Measurements from ENCODE around the gene HDGF. TPM values are rescaled to one million over a fixed set of nuclear protein-coding genes. Genes with fewer than 3 reads are reported as not detected.

HDGF gene
- total and polyA plus RNA-seq, 2 donors (not counting 1 experiment from before 2014, with no cell fraction given), result 99.1 to 138 TPM

DNA sequence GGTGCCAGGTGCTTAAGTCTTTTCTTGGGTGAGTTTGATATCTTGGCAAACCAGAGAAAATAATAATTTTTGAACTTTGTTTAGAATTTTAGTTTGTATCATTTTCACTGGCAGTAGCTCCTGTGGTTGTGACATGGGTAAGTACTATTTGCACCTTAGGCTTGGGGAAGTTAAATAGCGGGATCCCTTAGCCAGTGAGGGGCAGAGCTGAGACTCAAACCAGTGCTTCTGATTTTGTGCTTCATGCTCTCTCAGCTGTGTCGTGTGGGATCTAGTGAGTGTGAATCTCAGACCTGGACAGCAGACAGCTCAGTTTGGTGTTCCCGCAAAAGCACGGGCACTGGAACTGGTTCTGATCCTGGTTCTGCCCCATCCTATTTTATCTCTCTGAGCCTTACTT, 25.5 kb upstream of the HDGF start:
- peaks cover under 1% of the 10 kb centered on the region for H4K20me1 ChIP-seq (ENCODE audit: control insufficient read depth, extremely low read depth, insufficient read depth, low read length)
- peak overlapping the region; percentile 13 for H3K4me2 ChIP-seq (ENCODE audit: extremely low read depth, insufficient read depth, low read length)
- TF ChIP-seq EZH2 (IDR thresholded peaks at IDR 0.05; ENCODE audit: low read length, missing control alignments), result no peak
- TF ChIP-seq, protein P1, sequence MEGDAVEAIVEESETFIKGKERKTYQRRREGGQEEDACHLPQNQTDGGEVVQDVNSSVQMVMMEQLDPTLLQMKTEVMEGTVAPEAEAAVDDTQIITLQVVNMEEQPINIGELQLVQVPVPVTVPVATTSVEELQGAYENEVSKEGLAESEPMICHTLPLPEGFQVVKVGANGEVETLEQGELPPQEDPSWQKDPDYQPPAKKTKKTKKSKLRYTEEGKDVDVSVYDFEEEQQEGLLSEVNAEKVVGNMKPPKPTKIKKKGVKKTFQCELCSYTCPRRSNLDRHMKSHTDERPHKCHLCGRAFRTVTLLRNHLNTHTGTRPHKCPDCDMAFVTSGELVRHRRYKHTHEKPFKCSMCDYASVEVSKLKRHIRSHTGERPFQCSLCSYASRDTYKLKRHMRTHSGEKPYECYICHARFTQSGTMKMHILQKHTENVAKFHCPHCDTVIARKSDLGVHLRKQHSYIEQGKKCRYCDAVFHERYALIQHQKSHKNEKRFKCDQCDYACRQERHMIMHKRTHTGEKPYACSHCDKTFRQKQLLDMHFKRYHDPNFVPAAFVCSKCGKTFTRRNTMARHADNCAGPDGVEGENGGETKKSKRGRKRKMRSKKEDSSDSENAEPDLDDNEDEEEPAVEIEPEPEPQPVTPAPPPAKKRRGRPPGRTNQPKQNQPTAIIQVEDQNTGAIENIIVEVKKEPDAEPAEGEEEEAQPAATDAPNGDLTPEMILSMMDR (conservative IDR thresholded peaks at IDR 0.05 in 1 of 2, IDR thresholded peaks at IDR 0.05 in 1 of 2; ENCODE audit: low read depth in 1 of 2, low read length in 2 of 2), result no peak

DNA sequence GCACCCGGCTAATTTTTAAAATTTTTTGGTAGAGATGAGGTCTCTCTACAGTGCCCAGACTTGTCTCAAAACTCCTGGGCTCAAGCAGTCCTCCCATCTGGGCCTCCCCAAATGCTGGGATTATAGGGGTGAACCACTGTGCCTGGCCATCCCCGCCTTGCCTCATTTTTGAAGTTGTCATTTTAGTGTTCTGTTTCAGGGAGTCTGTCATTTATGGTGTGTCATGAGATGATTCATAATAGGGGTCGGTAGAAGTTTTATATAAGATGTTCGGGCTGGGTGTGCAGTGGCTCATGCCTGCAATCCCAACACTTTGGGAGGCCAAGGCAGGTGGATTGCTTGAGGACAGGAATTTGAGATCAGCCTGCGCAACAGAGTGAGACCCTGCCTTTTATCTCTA, 24.3 kb upstream of the HDGF start:
- no peak overlapping the region for H3K9ac ChIP-seq (ENCODE audit: insufficient read depth, low read length)
- no peaks in the 10 kb centered on the region for H3K27me3 ChIP-seq (ENCODE audit: control insufficient read depth, insufficient read depth, low read length)
- no peak for TF ChIP-seq EZH2 (IDR thresholded peaks at IDR 0.05; ENCODE audit: low read length, missing control alignments)
- TF ChIP-seq, protein P1 (conservative IDR thresholded peaks at IDR 0.05 in 1 of 2, IDR thresholded peaks at IDR 0.05 in 1 of 2; ENCODE audit: low read depth in 1 of 2, low read length in 2 of 2), result no peak
- no peak overlapping the region for H3K4me2 ChIP-seq (ENCODE audit: extremely low read depth, insufficient read depth, low read length)
- no peaks in the 10 kb centered on the region for H3K9me3 ChIP-seq (ENCODE audit: control insufficient read depth, insufficient read depth, low read depth, low read length)
- no peak for DNase-seq (ENCODE audit: low read depth in 2 of 2)
- peaks cover 3% of the 10 kb centered on the region for H3K36me3 ChIP-seq (ENCODE audit: control insufficient read depth, insufficient read depth, low read length)
- H3K4me1 ChIP-seq (ENCODE audit: control insufficient read depth, extremely low read depth, insufficient read depth, low read length), result peaks cover under 1% of the 10 kb centered on the region
- H2AFZ ChIP-seq (ENCODE audit: low read length), result no peak overlapping the region
- no peak overlapping the region for H3K27ac ChIP-seq (ENCODE audit: insufficient read depth, low read length)
- H3K79me2 ChIP-seq (ENCODE audit: control insufficient read depth, insufficient read depth, low read length), result peaks cover 66% of the 10 kb centered on the region
- H3K4me3 ChIP-seq (replicated peaks in 1 of 4; ENCODE audit: control extremely low read depth in 1 of 4, insufficient read depth in 1 of 4, low read depth in 3 of 4, low read length in 4 of 4), result no peak overlapping the region
- no peaks in the 10 kb centered on the region for H4K20me1 ChIP-seq (ENCODE audit: control insufficient read depth, extremely low read depth, insufficient read depth, low read length)

More for the DNA sequence above, 25.5 kb upstream of the HDGF start:
- DNase-seq (ENCODE audit: low read depth in 2 of 2), result no peak
- Histone ChIP-seq H3K27ac (ENCODE audit: insufficient read depth, low read length) (no peak overlapping the region), H3K27me3 (ENCODE audit: control insufficient read depth, insufficient read depth, low read length) (no peaks in the 10 kb centered on the region), H3K9me3 (ENCODE audit: control insufficient read depth, insufficient read depth, low read depth, low read length) (no peaks in the 10 kb centered on the region), H3K36me3 (ENCODE audit: control insufficient read depth, insufficient read depth, low read length) (no peaks in the 10 kb centered on the region), H3K4me1 (ENCODE audit: control insufficient read depth, extremely low read depth, insufficient read depth, low read length) (peaks cover 7% of the 10 kb centered on the region), H3K79me2 (ENCODE audit: control insufficient read depth, insufficient read depth, low read length) (peaks cover 62% of the 10 kb centered on the region), H2AFZ (ENCODE audit: low read length) (no peak overlapping the region), H3K4me3 (replicated peaks in 1 of 4; ENCODE audit: control extremely low read depth in 1 of 4, insufficient read depth in 1 of 4, low read depth in 3 of 4, low read length in 4 of 4) (no peak overlapping the region), H3K9ac (ENCODE audit: insufficient read depth, low read length) (no peak overlapping the region)

DNA sequence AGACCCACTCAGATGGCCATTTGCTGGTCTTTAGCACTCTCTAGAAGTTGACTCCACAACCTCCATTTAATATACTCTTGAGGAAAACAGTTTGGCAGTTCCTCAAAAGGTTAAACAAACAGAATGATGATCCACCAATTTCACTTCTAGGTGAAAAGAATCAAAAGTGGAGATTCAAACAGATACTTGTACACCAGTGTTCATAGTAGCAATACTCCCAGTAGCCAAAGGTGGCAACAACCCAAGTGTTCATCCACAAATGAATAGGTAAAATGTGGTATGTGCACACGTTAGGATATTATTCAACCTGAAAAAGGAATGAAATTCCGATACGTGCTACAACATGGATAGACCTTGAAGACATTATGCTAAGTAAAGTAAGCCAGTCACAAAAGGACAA, 22.1 kb upstream of the HDGF start:
- no peak for TF ChIP-seq EZH2 (IDR thresholded peaks at IDR 0.05; ENCODE audit: low read length, missing control alignments)
- TF ChIP-seq, protein P1 (conservative IDR thresholded peaks at IDR 0.05 in 1 of 2, IDR thresholded peaks at IDR 0.05 in 1 of 2; ENCODE audit: low read depth in 1 of 2, low read length in 2 of 2), result no peak
- H3K4me3 ChIP-seq (replicated peaks in 1 of 4; ENCODE audit: control extremely low read depth in 1 of 4, insufficient read depth in 1 of 4, low read depth in 3 of 4, low read length in 4 of 4), result no peak overlapping the region
- H3K4me1 ChIP-seq (ENCODE audit: control insufficient read depth, extremely low read depth, insufficient read depth, low read length), result no peaks in the 10 kb centered on the region
- H4K20me1 ChIP-seq (ENCODE audit: control insufficient read depth, extremely low read depth, insufficient read depth, low read length), result no peaks in the 10 kb centered on the region
- DNase-seq (ENCODE audit: low read depth in 2 of 2), result no peak
- H3K79me2 ChIP-seq (ENCODE audit: control insufficient read depth, insufficient read depth, low read length), result peaks cover 79% of the 10 kb centered on the region
- no peaks in the 10 kb centered on the region for H3K27me3 ChIP-seq (ENCODE audit: control insufficient read depth, insufficient read depth, low read length)
- peaks cover 3% of the 10 kb centered on the region for H3K36me3 ChIP-seq (ENCODE audit: control insufficient read depth, insufficient read depth, low read length)
- no peak overlapping the region for H3K27ac ChIP-seq (ENCODE audit: insufficient read depth, low read length)
- no peak overlapping the region for H2AFZ ChIP-seq (ENCODE audit: low read length)
- no peak overlapping the region for H3K9ac ChIP-seq (ENCODE audit: insufficient read depth, low read length)
- H3K9me3 ChIP-seq (ENCODE audit: control insufficient read depth, insufficient read depth, low read depth, low read length), result no peaks in the 10 kb centered on the region
- H3K4me2 ChIP-seq (ENCODE audit: extremely low read depth, insufficient read depth, low read length), result no peak overlapping the region
